PC-9 (cell line): ENCODE data around the gene GRIN2A. TPM values are rescaled to one million over a fixed set of nuclear protein-coding genes. Genes with fewer than 3 reads are reported as not detected.

Experiments used
- BruUV-seq: library from RNA; stranded (reverse); fragments of 400-500 nt; replicated peaks from 2 replicates; lab custom pipeline; 2021; lab: Mats Ljungman, UMichigan
- CTCF ChIA-PET: fragments of 300-600 bp; sonication (Branson Sonifier 250); formaldehyde crosslinking; loops from one replicate; lab custom pipeline; 2022; ENCODE audit warnings: antibody characterized with exemption; lab: Charles Lee
- POLR2A ChIA-PET: fragments of 300-600 bp; sonication (Branson Sonifier 250); formaldehyde crosslinking; loops from one replicate; lab custom pipeline; 2022; ENCODE audit warnings: antibody characterized with exemption; ENCODE audit not compliant: unreplicated experiment; lab: Charles Lee
- DNase-seq, 2 experiments: peaks; one replicate each; pipeline versions ENCODE4 v3.0.0 to v3.0.0-alpha.2; 2015 to 2022; ENCODE audit warnings: mixed read lengths in 1 of 2
- H2AFZ ChIP-seq: fragments of 200-600 bp; sonication (generic); 2 replicates; pipeline ENCODE4 v1.8.1; 2017; ENCODE audit warnings: antibody characterized with exemption
- H3F3A ChIP-seq: fragments of 200-600 bp; sonication (generic); 2 replicates; pipeline ENCODE4 v1.8.1; 2017; ENCODE audit warnings: antibody characterized with exemption, mild to moderate bottlenecking, low read depth; ENCODE audit not compliant: insufficient read depth
- H3K27ac ChIP-seq: fragments of 200-600 bp; sonication (generic); 2 replicates; pipeline ENCODE4 v1.6.1; 2016; ENCODE audit warnings: mixed run types
- H3K27me3 ChIP-seq: fragments of 200-600 bp; sonication (generic); 2 replicates; pipeline ENCODE4 v1.6.1; 2016; ENCODE audit warnings: low read depth, mixed run types; ENCODE audit not compliant: insufficient read depth
- H3K36me3 ChIP-seq: fragments of 200-600 bp; sonication (generic); 2 replicates; pipeline ENCODE4 v1.6.1; 2016; ENCODE audit warnings: low read depth, mixed run types
- H3K4me1 ChIP-seq: fragments of 200-600 bp; sonication (generic); replicated peaks from 2 replicates; pipeline ENCODE4 v1.6.1; 2016; ENCODE audit warnings: mixed run types; ENCODE audit not compliant: insufficient read depth
- H3K4me2 ChIP-seq: fragments of 200-600 bp; sonication (generic); 2 replicates; pipeline ENCODE4 v1.6.1; 2017; ENCODE audit warnings: mixed run types
- H3K4me3 ChIP-seq: fragments of 200-600 bp; sonication (generic); 2 replicates; pipeline ENCODE4 v1.6.1; 2016; ENCODE audit warnings: mixed run types
- H3K79me2 ChIP-seq: fragments of 200-600 bp; sonication (generic); 2 replicates; pipeline ENCODE4 v1.6.1; 2017; ENCODE audit warnings: low read depth, mixed run types
- H3K9me2 ChIP-seq: fragments of 200-600 bp; sonication (generic); 2 replicates; pipeline ENCODE4 v1.8.1; 2017; ENCODE audit warnings: mild to moderate bottlenecking; ENCODE audit not compliant: insufficient read depth
- H3K9me3 ChIP-seq: fragments of 200-600 bp; sonication (generic); 2 replicates; pipeline ENCODE4 v1.8.1; 2016; ENCODE audit warnings: low read depth; ENCODE audit not compliant: insufficient read depth
- H4K20me1 ChIP-seq: fragments of 200-600 bp; sonication (generic); 2 replicates; pipeline ENCODE4 v1.8.1; 2017; ENCODE audit not compliant: insufficient read depth
- CTCF ChIP-seq: fragments of 200-600 bp; sonication (generic); conservative IDR thresholded peaks from 2 replicates; pipeline ENCODE4 v1.6.1; 2017; ENCODE audit warnings: mixed run types, antibody characterized with exemption, mild to moderate bottlenecking, moderate library complexity
- EZH2 ChIP-seq: fragments of 200-600 bp; sonication (generic); IDR thresholded peaks from 2 replicates; pipeline ENCODE4 v1.8.0; 2017; ENCODE audit warnings: antibody characterized with exemption, low read depth
- intact Hi-C: fragments of 100-400 bp; cut with micrococcal nuclease; formaldehyde crosslinking; loops from one replicate; pipeline ENCODE4 v1.10.0; 2022; ENCODE audit not compliant: unreplicated experiment
- total RNA-seq: library from RNA; stranded (reverse); gene quantifications from 2 replicates; pipeline ENCODE4 v1.2.3, GENCODE V29; 2021

The GRIN2A gene
- total RNA-seq, 1 experiment from 2014 or later, result not detected

DNA sequence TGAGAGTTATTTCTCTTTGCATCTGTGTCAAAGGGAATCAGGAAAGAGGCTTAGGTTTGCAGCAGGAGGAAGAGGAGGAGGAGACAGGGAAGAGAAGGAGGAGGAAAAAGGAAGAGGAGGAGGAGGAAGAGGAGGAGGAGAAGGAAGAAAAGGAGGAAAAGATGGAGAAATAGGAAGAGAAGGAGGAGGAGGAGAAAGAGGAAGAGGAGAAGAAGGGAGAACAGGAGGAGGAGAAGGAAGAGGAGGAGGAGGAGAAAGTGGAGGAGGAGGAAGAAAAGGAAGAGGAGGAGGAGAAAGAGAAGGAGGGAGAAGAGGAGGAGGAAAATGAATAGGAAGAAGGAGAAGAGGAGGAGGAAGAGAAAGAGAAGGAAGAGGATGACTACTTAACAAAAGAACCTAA lies 459.1 kb downstream of the GRIN2A start:
- H4K20me1 ChIP-seq, result no peaks in the 10 kb centered on the region
- H3K36me3 ChIP-seq, result no peaks in the 10 kb centered on the region
- H2AFZ ChIP-seq, result no peak overlapping the region
- H3F3A ChIP-seq, result no peaks in the 10 kb centered on the region
- no peak for DNase-seq
- no peaks in the 10 kb centered on the region for H3K4me1 ChIP-seq
- no peak overlapping the region for H3K4me2 ChIP-seq
- intact Hi-C loops, result no loop called here
- H3K9me2 ChIP-seq, result no peaks in the 10 kb centered on the region
- TF ChIP-seq CTCF (no peak), EZH2 (no peak)
- ChIA-PET CTCF (no interaction called here), POLR2A (no interaction called here)
- BruUV-seq, result no TSS peak
- no peaks in the 10 kb centered on the region for H3K79me2 ChIP-seq
- H3K27ac ChIP-seq, result no peak overlapping the region
- no peak overlapping the region for H3K4me3 ChIP-seq
- no peaks in the 10 kb centered on the region for H3K9me3 ChIP-seq
- no peaks in the 10 kb centered on the region for H3K27me3 ChIP-seq

DNA sequence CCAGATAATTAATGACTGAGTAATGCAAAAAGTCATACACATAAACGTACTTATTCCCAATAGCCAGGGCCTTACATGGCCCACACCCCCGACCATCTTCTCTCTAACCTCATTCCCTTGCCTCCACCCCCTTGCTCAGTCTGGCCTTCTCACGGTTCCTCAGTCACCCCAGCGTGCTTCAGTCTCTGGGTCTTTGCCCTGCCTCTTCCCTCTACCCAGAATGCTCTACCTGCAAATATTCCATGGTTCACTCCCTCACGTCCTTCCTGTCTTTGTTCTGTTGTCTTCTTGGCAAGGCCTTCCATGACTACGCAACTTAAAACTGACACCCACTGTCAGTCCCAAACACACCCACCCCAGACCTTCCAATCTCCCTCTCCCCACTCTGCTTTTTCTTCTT lies 468.3 kb downstream of the GRIN2A start:
- Histone ChIP-seq H3K36me3 (no peaks in the 10 kb centered on the region), H3F3A (no peaks in the 10 kb centered on the region), H3K4me3 (no peak overlapping the region), H3K27ac (no peak overlapping the region), H3K4me1 (no peaks in the 10 kb centered on the region), H4K20me1 (no peaks in the 10 kb centered on the region), H3K9me2 (no peaks in the 10 kb centered on the region), H3K4me2 (no peak overlapping the region), H2AFZ (no peak overlapping the region), H3K9me3 (no peaks in the 10 kb centered on the region), H3K27me3 (no peaks in the 10 kb centered on the region), H3K79me2 (no peaks in the 10 kb centered on the region)
- CTCF ChIA-PET, result no interaction called here
- TF ChIP-seq CTCF (no peak), EZH2 (no peak)
- intact Hi-C loops, result no loop called here
- DNase-seq, result no peak
- no TSS peak for BruUV-seq
- POLR2A ChIA-PET, result no interaction called here

GRCh38 chr16:9713156-9713555 lies 469.1 kb downstream of the GRIN2A start:
- Histone ChIP-seq H3K4me3 (no peak overlapping the region), H3K27ac (no peak overlapping the region), H3K9me2 (no peaks in the 10 kb centered on the region), H3K27me3 (no peaks in the 10 kb centered on the region), H3K79me2 (no peaks in the 10 kb centered on the region), H4K20me1 (no peaks in the 10 kb centered on the region), H3K4me1 (no peaks in the 10 kb centered on the region), H3K9me3 (no peaks in the 10 kb centered on the region), H3K36me3 (no peaks in the 10 kb centered on the region), H2AFZ (no peak overlapping the region), H3K4me2 (no peak overlapping the region), H3F3A (no peaks in the 10 kb centered on the region)
- ChIA-PET POLR2A (no interaction called here), CTCF (no interaction called here)
- intact Hi-C loops, result no loop called here
- BruUV-seq, result no TSS peak
- TF ChIP-seq CTCF (no peak), EZH2 (no peak)
- DNase-seq, result no peak
